ENCODE results near the gene CEACAM3.

- TF ChIP-seq, protein P1, sequence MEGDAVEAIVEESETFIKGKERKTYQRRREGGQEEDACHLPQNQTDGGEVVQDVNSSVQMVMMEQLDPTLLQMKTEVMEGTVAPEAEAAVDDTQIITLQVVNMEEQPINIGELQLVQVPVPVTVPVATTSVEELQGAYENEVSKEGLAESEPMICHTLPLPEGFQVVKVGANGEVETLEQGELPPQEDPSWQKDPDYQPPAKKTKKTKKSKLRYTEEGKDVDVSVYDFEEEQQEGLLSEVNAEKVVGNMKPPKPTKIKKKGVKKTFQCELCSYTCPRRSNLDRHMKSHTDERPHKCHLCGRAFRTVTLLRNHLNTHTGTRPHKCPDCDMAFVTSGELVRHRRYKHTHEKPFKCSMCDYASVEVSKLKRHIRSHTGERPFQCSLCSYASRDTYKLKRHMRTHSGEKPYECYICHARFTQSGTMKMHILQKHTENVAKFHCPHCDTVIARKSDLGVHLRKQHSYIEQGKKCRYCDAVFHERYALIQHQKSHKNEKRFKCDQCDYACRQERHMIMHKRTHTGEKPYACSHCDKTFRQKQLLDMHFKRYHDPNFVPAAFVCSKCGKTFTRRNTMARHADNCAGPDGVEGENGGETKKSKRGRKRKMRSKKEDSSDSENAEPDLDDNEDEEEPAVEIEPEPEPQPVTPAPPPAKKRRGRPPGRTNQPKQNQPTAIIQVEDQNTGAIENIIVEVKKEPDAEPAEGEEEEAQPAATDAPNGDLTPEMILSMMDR (conservative IDR thresholded peaks at IDR 0.05; ENCODE audit: low read length) = no peak
- TF ChIP-seq EZH2phosphoT487 (IDR thresholded peaks at IDR 0.05; ENCODE audit: borderline replicate concordance) = no peak
Observed at GRCh38 chr19:41755328-41755913, 41.0 kb upstream of the CEACAM3 start, which contains the start of gene CEACAM6.
